GM19351 (cell line): ENCODE results near the gene COPS9.

Experiments
- ATAC-seq: cut with Tn5 transposase; IDR thresholded peaks from one replicate; pipeline ENCODE4 v1.9.1; 2021; ENCODE audit warnings: mild to moderate bottlenecking, moderate library complexity; ENCODE audit not compliant: unreplicated experiment

The COPS9 gene

DNA sequence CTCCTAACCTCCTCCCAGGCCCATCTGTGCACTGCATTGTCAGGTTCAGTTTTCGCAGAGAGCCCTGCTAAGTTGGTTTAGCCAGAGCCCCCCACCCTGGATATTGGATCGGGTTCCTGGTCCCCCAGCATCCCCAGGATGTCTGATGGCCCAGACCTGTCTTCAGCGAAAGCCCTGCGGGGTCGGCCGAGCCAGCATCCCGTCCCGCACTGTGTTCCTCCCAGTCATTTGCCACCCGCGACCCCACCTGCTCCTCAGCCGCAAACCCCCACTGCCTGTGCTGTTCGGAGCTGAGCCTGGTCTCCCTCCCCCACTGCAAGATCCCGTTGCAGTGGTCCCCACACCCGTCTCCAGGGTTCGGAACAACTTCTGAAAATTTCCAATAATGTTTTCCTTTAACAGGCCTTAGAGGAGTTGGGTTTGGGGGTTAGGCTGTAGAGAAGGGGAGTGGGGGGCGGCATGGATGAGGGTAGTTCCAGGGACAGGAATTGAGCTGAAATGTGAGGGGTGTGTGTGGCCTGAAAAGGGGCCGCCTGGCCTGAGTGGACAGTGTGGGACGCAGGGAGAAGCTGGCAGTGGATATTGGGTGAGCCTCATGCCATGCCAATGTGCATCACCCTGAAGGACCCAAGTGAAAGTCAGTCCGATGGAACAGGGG is 1.6 kb upstream of the COPS9 start:
- no peak for ATAC-seq

DNA sequence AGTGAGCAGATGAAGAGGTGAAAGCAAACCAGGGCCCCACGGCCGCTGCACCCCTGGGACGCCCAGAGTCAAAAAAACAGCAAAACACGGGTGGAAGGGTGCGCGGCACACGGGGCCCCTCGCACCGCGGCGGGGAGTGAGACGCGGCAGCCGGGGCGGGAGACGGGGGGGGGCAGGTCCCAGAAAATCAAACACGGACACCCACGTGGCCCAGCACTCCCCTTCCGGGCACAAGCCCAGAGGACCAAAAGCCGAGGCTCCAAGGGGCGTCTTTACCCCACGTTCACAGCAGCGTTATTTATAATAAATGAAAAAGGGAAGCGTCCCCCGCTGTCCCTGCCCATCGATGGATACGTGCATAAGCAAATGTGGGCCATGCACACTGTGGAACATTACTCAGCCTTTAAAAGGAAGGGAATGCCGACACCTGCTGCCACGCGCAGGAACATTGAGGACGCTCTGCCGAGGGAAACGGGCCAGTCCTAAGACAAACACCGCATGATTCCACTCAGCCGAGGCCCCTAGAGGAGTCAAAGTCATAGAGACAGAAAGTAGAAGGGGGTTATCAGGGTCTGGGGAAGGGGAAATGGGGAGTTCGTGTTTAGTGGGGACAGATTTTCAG is 677 bp upstream of the COPS9 start:
- ATAC-seq, result peak; percentile 13

DNA sequence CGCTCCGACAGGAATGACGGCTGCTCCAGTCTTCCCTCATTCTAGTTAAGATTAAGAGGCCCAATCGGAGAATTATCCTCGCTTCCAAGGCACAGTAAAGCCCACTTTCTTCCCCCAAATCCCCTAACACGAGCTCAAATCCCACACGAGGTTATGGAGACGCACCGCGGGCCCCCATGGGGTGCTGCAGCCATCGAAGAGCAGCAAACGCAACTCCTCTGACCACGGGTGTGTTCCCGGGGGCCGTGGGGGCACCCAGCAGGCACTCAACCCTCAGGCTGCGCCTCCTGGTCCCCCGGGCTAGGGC is 446 bp downstream of the COPS9 start:
- ATAC-seq, result peak; percentile 20

DNA sequence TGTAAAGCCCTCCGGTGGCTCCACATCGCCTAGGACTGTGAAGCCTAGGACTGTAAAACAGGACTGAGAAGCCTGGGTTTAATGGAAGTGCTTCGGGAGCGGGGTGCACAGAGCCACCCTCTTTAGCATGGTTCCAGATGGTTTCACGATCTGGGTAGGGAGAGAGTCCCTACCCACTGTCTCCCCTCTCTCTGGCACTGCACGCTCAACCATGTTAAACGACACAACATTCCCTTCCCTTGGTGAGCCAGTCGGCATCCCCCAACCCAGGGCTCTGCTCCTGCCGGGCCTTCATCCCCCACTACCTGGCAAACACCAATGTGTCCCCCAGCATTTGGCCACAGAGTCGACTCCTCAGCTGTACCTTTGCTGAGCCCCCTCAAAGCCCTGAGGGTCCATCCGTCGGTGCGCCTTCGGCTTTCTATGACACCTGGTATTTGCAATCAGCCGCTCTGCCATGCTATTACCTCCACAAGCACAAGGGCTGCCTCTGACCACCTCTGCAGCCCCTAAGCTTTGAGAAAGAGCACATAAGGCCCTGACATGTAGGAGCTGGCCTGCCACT is 1.1 kb downstream of the COPS9 start:
- ATAC-seq, result no peak

DNA sequence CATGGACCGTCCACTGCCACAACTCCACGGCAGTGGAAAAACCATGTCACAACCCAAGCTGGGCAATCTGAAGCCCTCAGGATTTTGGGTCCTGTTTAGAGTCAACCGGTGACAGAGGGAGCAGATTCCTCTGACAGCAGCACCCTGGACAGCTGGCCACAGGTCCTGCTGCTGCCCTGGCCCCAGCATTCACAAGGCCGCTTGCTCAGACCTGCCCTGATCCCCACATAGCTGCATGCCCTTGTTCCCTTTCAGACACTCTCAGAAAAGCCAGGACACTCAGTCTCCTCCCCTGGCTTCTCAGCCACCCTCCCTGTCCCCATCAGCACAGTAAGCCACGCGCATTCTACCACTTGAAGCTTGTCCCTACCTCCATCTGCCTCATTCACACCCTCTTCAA is 1.6 kb downstream of the COPS9 start:
- ATAC-seq, result no peak

DNA sequence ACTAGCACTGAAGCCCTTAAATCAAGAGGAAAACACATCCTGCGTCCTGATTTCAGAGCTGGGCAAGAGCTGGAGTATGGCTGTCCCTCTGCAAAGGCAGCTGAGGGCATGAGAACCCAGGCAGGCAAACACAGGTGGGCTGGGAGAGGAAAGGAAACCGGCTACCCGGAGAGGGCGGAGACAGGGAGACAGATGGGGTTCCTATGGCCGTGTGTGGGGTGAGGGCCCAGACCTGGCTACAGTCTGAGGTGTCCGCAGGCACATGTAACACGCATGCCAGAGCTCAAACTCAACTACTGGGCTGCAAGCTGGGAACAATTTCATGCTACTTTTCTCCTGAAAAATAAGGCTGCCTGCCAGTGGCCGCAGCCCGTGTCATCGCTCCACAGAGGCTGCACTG is 2.7 kb downstream of the COPS9 start:
- no peak for ATAC-seq

DNA sequence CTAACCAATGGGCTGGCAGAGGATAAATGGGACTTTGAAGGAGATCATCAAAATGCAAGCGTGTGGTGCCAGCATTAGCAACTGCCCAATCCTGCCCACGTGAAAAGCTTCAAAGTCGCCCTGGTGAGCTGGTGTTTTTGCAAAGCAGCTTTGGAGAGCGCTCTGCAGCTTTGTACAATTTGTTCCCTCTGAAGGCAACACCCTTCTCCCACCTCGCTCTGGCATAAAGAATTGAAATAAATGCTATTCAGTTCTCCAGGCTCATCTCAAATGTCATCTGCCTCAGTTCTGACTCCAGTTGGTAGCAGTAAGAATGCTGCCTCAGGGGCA is 3.5 kb downstream of the COPS9 start:
- ATAC-seq, result no peak

DNA sequence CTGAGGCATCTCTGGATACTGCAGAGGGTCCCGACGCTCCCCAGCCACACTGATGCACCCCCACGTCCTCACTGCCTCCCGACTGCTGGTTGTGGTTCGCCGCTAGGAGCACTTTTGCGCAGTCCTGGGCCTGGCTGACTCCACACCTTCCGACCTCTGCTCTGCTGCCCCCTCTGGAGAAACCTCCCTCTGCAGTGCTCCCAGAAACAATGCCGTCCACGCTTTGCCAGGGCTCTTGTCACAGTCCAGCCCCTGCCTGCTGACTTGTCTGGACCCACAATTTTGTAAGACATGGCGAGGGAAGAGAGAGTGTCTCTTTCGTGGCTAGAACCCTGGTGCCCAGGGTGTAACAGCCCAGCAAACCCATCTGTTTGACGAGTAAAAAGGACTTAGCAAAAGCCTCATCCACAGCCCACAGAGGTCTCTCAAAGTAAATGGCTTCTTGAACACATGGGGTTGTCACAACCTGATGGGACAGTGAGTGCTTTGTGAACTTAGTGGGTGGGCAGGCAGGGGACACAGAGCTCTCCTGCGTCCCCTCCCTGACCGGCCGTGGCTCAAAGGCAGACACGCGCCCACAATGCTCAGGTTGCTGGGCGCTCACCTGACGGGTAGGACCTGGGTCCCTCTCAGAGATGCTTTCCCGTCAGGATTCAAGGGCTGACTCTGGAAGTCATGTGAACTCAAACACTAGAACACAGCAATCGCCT is 4.0 kb downstream of the COPS9 start:
- no peak for ATAC-seq

DNA sequence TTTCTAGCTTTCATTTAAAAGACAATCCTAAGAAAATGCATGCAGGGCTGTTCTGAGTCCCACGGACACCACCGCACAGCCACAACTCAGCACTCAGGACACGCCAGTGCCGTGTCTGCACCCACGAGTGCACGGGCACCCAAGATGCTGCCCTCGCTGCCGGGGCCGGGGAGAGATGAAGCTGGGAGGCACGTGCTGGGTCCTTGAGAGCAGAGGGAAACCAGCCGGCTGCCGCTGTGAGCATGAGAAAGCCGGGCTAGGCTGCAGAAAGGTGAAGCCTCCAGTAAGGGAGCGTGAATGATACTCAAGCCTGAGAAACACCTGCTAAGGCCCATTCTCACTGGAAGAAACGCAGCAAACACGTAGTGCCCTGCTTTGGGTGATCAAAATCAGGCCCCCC is 4.8 kb downstream of the COPS9 start:
- ATAC-seq, result no peak

DNA sequence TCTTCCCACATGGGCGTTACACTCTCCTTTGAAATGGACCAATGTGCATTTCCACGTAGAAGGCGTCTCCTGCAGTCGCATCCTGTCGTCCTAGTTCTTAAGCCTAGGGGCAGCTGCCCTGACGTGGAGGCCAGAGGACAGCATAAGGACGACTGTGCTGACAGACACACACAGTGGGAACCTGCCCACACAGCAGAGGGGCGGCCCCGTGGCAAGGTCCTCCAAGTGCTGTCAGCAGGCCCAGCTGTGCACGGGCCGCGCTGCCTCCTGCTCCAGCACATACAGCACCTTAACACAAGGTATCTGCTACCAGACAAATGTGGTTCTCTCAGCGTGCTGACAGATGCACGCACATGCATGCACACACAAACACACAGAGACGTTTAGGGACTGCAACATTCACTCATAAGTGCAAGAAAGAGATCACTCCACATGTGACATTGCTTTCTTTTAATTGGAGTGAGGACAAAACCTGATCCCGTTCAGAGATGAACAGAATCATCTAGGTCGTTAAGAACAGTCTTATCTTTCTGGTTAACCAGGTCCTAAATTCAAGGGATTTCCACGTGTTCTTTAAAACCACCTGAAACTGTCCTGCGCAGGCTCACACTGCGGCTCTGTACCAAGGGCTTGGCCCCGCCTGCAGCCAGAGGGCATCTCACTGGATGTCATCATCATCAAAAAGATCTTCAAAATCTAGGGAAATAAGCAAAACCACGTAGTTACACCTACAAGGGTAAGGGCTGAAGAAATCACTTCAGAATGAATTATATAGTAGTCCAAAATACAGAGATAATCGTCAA is 5.5 kb downstream of the COPS9 start:
- no peak for ATAC-seq

DNA sequence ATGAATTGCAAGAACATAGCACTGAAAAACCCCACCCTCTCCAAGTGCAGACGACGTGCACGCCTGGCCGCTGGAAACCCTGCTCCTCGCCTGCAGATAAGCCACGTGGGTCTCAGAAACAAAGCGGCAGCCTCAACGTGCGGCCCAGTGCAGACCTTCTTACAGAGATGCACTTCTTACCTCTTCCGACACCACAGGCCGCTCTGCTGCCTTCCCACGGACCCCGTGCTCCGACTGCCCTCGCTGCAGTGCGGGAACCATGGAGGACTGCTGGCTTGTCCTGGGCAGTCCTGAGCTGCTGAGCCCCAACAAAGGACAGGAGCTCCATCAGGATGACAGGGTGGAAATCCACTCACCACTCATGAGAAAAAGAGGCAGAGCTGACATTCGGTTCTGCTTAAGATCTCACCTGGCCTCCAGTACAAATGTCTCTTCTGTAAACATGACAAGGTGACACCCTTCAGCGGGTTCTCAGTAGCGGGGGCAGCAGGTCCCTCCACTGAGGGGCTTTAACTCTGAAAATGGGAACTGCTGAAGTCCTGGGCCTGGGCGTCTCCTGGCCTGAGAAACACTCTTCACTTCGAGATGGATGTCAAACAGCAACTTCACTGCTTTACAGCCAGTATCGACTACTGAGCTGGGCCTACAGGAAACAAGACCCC is 6.2 kb downstream of the COPS9 start:
- ATAC-seq, result no peak

DNA sequence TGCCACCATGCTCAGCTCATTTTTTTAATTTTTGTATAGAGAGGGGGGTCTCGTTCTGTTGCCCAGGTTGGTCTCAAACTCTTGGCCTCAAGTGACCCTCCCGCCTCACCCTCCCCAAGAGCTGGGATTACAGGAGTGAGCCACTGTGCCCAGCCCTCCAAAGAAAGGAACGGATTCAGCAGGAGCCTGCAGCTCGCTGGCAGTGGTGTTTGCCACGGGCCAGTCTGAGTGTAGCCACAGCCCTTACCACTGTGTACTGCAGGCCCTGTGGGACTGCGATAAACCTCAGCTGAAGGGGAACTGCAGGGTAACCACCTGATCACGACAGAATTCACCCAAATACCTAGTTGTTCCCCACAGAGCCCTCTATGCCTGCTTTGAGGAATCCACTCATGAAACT is 6.8 kb downstream of the COPS9 start:
- no peak for ATAC-seq

DNA sequence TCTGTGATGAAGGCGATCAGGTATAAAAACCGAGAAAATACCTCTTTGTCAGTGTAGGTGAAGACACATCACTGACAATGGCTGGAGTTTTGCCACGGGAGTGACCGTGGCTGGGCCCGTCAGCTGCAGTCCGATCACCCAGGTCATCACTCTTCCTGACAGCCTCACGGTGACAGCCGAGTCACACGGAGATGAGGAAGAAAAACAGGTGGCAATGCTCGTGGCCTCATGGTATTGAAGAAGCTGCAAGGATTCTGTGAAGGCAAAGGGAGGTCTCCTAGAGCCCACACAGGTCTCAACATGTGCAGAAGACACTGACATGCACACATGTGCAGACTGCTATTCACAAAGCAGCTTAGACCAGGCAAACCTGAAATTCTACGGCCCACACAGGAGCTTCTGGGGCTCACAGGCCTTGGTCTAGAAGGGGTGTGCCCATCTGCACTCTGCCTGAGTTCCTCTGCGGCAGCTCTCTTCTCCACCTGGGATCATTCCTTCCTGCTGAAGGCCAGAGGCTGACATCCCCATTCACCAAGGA is 7.4 kb downstream of the COPS9 start:
- no peak for ATAC-seq

DNA sequence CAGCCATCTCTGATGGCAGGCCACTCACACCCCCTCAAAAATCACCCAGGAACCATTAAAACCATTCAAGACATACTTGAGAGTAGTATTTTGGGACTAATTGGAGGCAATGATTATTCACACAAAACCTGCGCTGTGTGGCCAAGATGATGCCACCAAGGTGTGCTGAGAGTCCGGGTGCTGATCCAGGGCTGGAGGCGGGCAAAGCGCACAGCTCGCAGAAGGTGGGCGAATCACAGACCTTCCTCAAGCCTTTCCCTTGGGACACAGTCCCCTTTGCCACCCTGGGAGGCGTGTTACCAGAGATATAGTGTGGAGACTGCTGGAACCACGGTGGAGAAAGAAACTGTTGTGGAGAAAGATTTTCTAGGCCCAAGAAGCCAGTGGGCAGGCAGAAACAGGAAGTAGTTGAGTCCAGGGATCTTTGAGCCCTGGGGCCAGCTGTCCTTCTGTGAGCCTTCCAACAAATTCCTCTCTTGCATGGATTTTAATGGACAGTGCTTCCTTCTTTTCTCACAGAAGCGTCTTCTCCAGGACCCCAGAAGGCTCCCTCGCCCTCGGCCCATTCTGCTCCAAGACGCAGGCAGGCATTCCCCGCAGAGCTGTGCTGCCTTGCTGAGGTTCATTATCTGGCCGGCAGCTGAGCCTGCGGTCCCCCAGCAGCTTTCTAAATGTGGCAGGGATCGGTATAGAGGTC is 8.0 kb downstream of the COPS9 start:
- ATAC-seq, result no peak

DNA sequence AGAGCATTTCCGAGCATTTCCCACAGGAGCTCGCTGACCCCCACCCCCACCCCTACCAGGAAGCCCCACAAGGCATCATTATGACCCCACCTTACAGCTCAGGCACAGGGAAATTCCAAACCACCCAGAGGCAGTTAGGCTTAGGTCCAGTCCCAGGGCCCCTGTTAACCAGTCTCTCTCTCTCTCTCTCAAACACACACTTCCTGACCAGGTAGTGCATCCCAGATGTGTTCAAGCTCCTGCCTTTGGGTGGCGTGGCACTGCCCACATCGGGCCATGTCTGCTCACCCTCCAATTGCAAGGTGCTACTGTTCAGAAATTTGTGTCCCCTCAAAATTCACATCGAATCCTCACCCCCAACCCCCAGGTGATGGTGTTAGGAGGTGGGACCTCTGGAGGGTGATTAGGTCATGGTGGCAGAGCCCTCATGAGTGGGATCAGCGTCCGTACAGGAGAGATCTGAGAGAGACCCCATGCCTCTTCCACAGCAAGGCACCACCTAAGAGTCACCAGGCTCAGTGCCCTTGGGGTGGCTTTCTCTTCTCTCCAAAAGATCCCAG is 8.8 kb downstream of the COPS9 start:
- no peak for ATAC-seq

DNA sequence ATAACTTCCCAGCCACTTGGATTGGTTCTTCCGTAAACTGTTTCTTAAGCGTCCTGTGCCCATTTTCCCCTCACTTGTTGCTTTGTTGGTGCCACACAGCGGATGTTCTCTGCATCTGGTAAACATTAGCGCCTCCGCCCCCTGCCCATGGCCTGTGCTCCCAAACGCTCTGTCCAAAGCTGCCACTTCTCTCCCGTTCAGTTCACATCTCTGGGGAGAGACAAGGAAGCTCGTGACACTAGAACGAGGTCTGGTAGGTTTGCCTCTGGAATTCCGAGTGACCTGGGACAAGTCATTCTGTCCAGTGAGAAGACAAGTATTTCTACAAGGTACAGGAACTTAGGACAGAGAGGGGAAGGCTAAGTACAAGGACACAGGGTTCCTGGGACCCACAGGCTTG is 9.4 kb downstream of the COPS9 start:
- ATAC-seq, result no peak

DNA sequence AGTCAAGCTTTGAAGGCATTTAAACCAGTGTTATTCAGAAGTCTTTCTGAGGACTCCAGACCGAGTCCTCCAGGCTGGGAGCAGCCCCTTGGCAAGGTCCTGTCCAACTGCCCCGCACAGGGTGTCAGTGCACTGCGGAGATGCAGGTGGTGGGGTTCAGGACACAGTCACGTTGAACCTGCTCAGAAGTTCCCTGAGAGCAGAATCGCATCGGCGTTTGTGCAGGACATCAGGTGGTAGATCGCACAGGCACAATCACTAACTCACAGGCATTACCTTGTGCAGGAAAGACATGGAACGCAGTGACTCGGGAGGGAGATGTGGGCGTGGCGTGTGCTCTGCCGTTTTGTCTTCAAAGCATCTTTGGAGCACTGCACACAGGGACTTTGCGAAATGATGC is 10.4 kb downstream of the COPS9 start:
- ATAC-seq, result no peak

DNA sequence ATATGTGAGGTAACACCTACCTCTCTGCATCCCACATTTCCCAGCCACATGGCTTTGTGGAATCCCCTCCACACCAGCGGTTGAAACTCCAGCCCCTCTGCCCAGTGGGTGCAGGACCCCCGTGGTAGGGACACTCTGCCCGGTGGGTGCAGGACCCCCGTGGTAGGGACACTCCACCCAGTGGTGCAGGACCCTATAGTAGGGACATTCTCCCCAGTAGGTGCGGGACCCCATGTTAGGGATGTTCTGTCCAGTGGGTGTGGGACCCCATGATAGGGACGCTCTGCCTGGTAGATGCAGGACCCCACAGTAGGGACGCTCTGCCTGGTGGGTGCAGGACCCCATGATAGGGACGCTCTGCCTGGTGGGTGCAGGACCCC is 11.5 kb downstream of the COPS9 start:
- ATAC-seq, result no peak

DNA sequence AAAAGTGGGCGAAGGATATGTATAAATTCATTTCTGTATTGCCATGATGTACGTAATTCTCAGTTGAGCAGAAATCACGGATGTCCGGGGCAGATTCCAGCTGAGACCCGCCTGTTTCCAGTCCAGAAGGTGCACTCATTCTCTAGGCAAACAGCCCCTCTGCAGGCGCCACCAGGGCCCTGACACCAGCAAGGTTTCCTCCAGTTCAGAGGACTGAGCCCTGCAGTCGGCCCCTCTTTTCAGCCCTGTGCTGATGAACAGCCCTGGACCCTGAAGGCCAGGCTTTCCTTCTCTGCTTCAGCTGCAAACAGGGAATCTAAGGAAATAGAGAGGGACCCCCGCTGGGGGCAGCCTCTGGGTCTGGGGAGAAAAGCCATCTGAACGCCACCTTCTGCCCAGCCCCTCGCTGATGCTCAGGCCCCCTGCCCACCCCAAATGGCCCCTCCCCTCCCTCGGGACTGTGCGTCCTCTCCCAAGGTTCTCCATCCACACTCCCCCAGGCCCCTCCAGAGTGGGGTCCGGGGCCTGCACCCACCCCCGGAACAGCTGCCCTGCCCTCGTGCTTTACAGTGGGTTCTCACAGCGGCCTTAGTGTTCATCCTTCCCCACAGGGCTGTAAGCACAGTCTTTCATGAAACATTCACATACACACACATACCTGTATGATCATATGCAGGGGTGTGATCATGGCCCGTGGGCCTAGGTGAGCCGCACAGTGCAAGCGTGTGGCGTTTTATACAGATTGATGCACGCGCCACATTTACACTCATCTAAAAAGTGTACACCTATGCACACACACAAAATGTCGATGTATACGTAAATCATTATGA is 12.1 kb downstream of the COPS9 start:
- no peak for ATAC-seq
